ENCODE data around the gene ENO3.

GRCh38 chr17:4994081-4994595, 43.2 kb downstream of the ENO3 start:
- TF ChIP-seq FOXA1 (IDR thresholded peaks at IDR 0.05): no peak
- no peak for TF ChIP-seq SUZ12 (IDR thresholded peaks at IDR 0.05)
- no peak for TF ChIP-seq LEF1 (IDR thresholded peaks at IDR 0.05; ENCODE audit: borderline replicate concordance)
- no peak for TF ChIP-seq SP1 (IDR thresholded peaks at IDR 0.05)
- TF ChIP-seq FOXK2 (IDR thresholded peaks at IDR 0.05): no peak
- no peak for TF ChIP-seq BHLHE40 (IDR thresholded peaks at IDR 0.05; ENCODE audit: borderline replicate concordance)

Measured in HEK293T (cell line).